Osteoblast (primary cell): Measurements from ENCODE around the gene COL6A3. TPM values are rescaled to one million over a fixed set of nuclear protein-coding genes. Genes with fewer than 3 reads are reported as not detected.

Experiments used
- DNase-seq: peaks from one replicate; pipeline ENCODE4 v3.0.0; 2011; ENCODE audit warnings: low spot score, mixed read lengths; ENCODE audit not compliant: insufficient read length; ENCODE audit errors: missing footprints
- H2AFZ ChIP-seq: 2 replicates; pipeline ENCODE4 v1.6.0; 2011; ENCODE audit warnings: mild to moderate bottlenecking, low read length
- H3K27ac ChIP-seq: 2 replicates; pipeline ENCODE4 v1.5.1; 2011; ENCODE audit warnings: mild to moderate bottlenecking, low read depth, low read length, moderate library complexity
- H3K27me3 ChIP-seq: 2 replicates; pipeline ENCODE4 v1.6.0; 2012; ENCODE audit warnings: mild to moderate bottlenecking, control low read depth, inconsistent platforms, low read length, moderate library complexity; ENCODE audit not compliant: insufficient read depth
- H3K36me3 ChIP-seq: 2 replicates; pipeline ENCODE4 v1.5.1; 2011; ENCODE audit warnings: mild to moderate bottlenecking, low read length, control low read depth, moderate library complexity; ENCODE audit not compliant: insufficient read depth
- H3K4me1 ChIP-seq: 2 replicates; pipeline ENCODE4 v1.5.1; 2011; ENCODE audit warnings: mild to moderate bottlenecking, low read length, control low read depth, moderate library complexity; ENCODE audit not compliant: insufficient read depth
- H3K4me2 ChIP-seq: 2 replicates; pipeline ENCODE4 v1.6.0; 2011; ENCODE audit warnings: mild to moderate bottlenecking, low read length; ENCODE audit not compliant: insufficient read depth
- H3K4me3 ChIP-seq: fragments of 200-600 bp; sonication (generic); 3 replicates; pipeline ENCODE4 v1.5.1; 2012; ENCODE audit warnings: mild to moderate bottlenecking, low read length, inconsistent platforms; ENCODE audit not compliant: insufficient read depth
- H3K79me2 ChIP-seq: 2 replicates; pipeline ENCODE4 v1.6.0; 2012; ENCODE audit warnings: mild to moderate bottlenecking, low read length, control low read depth, inconsistent platforms; ENCODE audit not compliant: insufficient read depth
- H3K9me3 ChIP-seq: 2 replicates; pipeline ENCODE4 v1.5.1; 2011; ENCODE audit warnings: low read depth, low read length, control low read depth
- H4K20me1 ChIP-seq: 2 replicates; pipeline ENCODE4 v1.6.0; 2012; ENCODE audit warnings: mild to moderate bottlenecking, low read length, control low read depth; ENCODE audit not compliant: insufficient read depth
- CTCF ChIP-seq: IDR thresholded peaks from 2 replicates; pipeline ENCODE4 v1.5.1; 2011; ENCODE audit warnings: mild to moderate bottlenecking, low read depth, low read length, moderate library complexity; ENCODE audit errors: extremely low read depth
- total RNA-seq: library from RNA; depleted of rRNA; stranded (reverse); fragments of >200 nt; gene quantifications from 2 replicates; pipeline ENCODE4 v1.2.3, GENCODE V29; 2012

COL6A3 gene
- total RNA-seq, 1 donor = 4,017 TPM

GRCh38 chr2:237458519-237458918, 44.6 kb upstream of the COL6A3 start:
- DNase-seq = no peak
- peaks cover 33% of the 10 kb centered on the region for H3K4me1 ChIP-seq
- no peak overlapping the region for H3K27ac ChIP-seq
- no peak overlapping the region for H3K4me2 ChIP-seq
- H3K9me3 ChIP-seq = no peaks in the 10 kb centered on the region
- no peaks in the 10 kb centered on the region for H4K20me1 ChIP-seq
- H3K27me3 ChIP-seq = no peaks in the 10 kb centered on the region
- H2AFZ ChIP-seq = no peak overlapping the region
- TF ChIP-seq CTCF = no peak
- no peaks in the 10 kb centered on the region for H3K36me3 ChIP-seq
- no peak overlapping the region for H3K4me3 ChIP-seq
- H3K79me2 ChIP-seq = no peaks in the 10 kb centered on the region

- H3K4me2 ChIP-seq = no peak overlapping the region
- H3K4me1 ChIP-seq = peaks cover 43% of the 10 kb centered on the region
- no peak overlapping the region for H2AFZ ChIP-seq
- H3K36me3 ChIP-seq = no peaks in the 10 kb centered on the region
- H3K27me3 ChIP-seq = no peaks in the 10 kb centered on the region
- no peak for TF ChIP-seq CTCF
- no peak overlapping the region for H3K4me3 ChIP-seq
- no peaks in the 10 kb centered on the region for H3K79me2 ChIP-seq
- H4K20me1 ChIP-seq = no peaks in the 10 kb centered on the region
- H3K9me3 ChIP-seq = no peaks in the 10 kb centered on the region
- DNase-seq = no peak
- no peak overlapping the region for H3K27ac ChIP-seq
Measured at GRCh38 chr2:237457388-237457941, 43.5 kb upstream of the COL6A3 start.

- Histone ChIP-seq H3K27me3 (no peaks in the 10 kb centered on the region), H3K9me3 (no peaks in the 10 kb centered on the region), H2AFZ (peak overlapping the region; percentile 37), H4K20me1 (no peaks in the 10 kb centered on the region), H3K4me3 (no peak overlapping the region), H3K36me3 (no peaks in the 10 kb centered on the region), H3K4me1 (peaks cover 54% of the 10 kb centered on the region), H3K27ac (peak overlapping the region; percentile 71), H3K4me2 (peak overlapping the region; percentile 37), H3K79me2 (no peaks in the 10 kb centered on the region)
- peak; percentile 92 for DNase-seq
- TF ChIP-seq CTCF = no peak
Measured at GRCh38 chr2:237456200-237456843, 42.4 kb upstream of the COL6A3 start.

- peak overlapping the region; percentile 71 for H3K27ac ChIP-seq
Measured at GRCh38 chr2:237455764-237456163, 41.8 kb upstream of the COL6A3 start.

More at GRCh38 chr2:237455764-237456163, 41.8 kb upstream of the COL6A3 start:
- Histone ChIP-seq H3K27me3 (no peaks in the 10 kb centered on the region), H3K4me1 (peaks cover 57% of the 10 kb centered on the region), H3K4me2 (peak overlapping the region; percentile 37), H3K9me3 (no peaks in the 10 kb centered on the region), H2AFZ (no peak overlapping the region), H3K36me3 (no peaks in the 10 kb centered on the region), H4K20me1 (no peaks in the 10 kb centered on the region), H3K4me3 (no peak overlapping the region), H3K79me2 (no peaks in the 10 kb centered on the region)
- no peak for DNase-seq
- no peak for TF ChIP-seq CTCF
